Hepatocyte (in vitro differentiated cells): ENCODE data around the gene RFNG.

Experiments
- CTCF ChIP-seq: fragments of 200-600 bp; sonication (generic); IDR thresholded peaks from 2 replicates; pipeline ENCODE4 v1.5.1; 2016; ENCODE audit warnings: antibody characterized with exemption, mild to moderate bottlenecking; ENCODE audit not compliant: poor library complexity
- EZH2 ChIP-seq: fragments of 200-600 bp; sonication (generic); IDR thresholded peaks from 2 replicates; pipeline ENCODE4 v1.6.1; 2016; ENCODE audit warnings: antibody characterized with exemption, mild to moderate bottlenecking, borderline replicate concordance
- EZH2phosphoT487 ChIP-seq: fragments of 200-600 bp; sonication (generic); IDR thresholded peaks from one replicate; pipeline ENCODE4 v1.6.1; 2018; ENCODE audit warnings: antibody characterized with exemption, mild to moderate bottlenecking, low read depth, moderate library complexity; ENCODE audit not compliant: unreplicated experiment, severe bottlenecking

GRCh38 chr17:82092995-82093751 lies 41.6 kb upstream of the RFNG start:
- no peak for TF ChIP-seq EZH2
- no peak for TF ChIP-seq CTCF
- no peak for TF ChIP-seq EZH2phosphoT487
